HG03025 (cell line): ENCODE measurements around the gene HSF4.

Source experiments
- ATAC-seq: cut with Tn5 transposase; IDR thresholded peaks from one replicate; pipeline ENCODE4 v1.9.1; 2021; ENCODE audit warnings: mild to moderate bottlenecking, moderate library complexity; ENCODE audit not compliant: unreplicated experiment, low FRiP score

HSF4 gene

DNA sequence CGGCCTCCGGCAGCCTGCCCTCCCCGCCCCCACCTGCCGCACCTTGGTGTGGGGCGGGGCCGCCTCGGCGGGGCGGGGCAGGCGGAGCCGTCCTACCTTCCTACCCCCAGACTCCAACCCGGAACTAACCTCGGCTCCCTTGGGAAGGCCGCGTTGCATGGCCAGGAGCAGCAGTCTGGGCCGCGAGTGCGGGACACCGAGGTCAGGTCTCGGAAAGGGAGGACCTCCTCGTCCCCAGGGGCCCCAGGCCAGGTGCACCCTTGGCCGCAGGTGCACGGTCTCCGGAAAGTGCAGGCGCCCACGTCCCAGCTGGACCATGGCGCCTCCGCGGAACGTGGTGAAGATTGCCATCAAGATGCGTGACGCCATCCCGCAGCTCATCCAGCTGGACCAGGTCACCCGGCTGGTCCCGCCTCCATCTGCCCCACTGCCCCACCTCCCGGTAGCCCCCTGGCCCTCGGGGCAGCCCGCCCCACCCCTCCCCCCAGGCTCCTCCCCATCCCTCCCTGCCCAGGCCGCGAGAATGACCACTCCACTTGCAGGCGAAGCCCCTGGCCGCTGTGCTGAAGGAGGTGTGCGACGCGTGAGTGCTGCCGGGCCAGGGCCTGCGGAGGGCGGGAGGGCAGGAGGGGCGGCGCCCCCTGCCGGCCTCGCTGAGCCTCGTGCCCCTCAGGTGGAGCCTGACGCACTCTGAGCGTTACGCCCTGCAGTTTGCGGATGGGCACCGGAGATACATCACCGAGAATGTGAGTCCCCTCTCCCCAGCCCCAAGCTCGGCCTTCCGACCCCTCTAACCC is 34.7 kb downstream of the HSF4 start, which contains the start of gene ELMO3:
ELMO3 (plus strand) TSS at position 121 of the 797 bp plus-strand sequence; CDS start at position 317, 196 bp downstream.
- no peak for ATAC-seq

DNA sequence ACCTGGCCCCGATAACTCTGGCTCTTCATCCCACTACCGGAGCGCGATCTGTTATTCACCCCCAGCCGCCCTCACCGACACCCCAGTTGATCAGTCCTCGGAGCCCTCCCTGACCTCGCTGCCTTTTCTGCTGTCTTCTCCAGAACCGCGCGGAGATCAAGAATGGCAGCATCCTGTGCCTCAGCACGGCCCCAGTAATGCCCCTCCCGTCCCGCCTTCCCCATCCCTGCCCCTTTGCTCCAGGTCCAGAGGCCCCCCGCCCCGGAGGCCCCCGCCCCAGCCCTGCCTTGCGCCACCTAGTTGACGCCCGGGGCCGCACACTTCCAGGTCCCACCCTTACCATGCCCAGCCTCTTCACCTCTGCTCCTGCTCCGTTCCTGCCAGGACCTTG is 35.3 kb downstream of the HSF4 start:
- ATAC-seq, result no peak

DNA sequence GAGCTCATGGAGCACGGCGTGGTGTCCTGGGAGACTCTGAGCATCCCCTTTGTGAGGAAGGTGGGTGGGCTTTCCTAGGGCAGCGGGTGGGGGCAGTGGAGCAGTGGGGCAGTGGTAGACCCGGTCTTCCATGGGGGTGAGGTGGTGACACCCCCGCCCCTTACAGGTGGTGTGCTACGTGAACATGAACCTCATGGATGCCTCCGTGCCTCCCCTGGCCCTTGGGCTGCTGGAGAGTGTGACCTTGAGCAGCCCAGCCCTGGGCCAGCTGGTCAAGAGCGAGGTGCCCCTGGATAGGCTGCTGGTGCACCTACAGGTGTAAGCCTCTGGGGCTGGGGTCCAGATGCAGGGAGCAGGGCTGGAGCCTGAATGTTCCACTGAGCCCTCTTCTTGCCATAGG is 35.9 kb downstream of the HSF4 start:
- no peak for ATAC-seq

DNA sequence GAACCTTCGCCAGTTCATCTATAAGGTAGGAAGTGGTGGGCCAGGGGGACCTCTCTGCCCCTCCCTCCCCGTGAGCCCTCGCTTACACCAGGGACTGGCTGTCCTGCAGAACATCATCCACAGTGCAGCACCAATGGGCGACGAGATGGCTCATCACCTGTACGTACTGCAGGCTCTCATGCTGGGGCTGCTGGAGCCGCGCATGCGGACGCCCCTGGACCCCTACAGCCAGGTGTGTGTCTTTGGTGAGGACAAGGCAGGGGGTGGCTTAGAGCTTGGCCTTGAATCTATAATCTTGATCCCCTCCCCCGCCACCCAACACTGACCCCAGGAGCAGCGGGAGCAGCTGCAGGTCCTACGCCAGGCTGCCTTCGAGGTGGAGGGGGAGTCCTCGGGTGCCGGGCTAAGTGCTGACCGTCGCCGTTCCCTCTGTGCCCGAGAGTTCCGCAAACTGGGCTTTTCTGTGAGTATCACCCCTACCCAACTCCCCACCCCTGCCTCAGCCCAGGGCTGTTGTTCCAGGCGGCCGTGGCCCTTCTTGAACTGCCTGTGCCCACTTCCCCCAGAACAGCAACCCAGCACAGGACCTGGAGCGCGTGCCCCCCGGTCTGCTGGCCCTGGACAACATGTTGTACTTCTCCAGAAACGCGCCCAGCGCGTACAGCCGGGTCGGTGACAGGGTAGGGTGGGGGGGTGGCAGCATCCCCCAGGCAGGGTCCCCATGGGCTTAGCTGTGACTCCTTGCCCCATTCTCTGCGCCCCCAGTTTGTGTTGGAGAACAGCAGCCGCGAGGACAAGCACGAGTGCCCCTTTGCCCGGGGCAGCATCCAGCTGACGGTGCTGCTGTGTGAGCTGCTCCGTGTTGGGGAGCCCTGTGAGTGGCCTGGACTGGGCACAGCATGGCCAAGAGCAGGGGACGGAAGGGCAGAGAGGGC is 37.1 kb downstream of the HSF4 start:
- no peak for ATAC-seq

- no peak for ATAC-seq
Measured at GRCh38 chr16:67202426-67202825, 37.9 kb downstream of the HSF4 start.

GRCh38 chr16:67202956-67203493 is 38.5 kb downstream of the HSF4 start:
- no peak for ATAC-seq

DNA sequence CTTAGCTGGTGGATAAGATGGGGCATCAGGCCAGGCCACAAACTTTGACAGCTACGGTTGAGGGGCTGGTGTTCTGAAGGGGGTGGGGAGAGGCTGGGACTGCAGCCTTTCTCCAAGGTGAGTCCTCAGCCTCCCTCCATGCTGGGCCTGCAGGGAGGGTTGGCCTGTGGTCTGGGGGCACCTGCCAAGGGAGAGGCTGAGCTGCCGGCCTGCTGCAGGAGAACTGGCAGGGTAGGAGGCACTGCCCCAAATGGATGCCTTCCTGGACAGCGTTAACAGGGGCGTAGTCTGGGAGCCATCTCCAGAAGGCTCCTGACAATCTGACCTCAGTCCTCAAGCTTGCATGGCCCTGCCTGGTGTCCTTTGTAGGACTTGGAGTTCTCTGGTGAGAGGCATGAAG is 39.5 kb downstream of the HSF4 start:
- ATAC-seq, result no peak

DNA sequence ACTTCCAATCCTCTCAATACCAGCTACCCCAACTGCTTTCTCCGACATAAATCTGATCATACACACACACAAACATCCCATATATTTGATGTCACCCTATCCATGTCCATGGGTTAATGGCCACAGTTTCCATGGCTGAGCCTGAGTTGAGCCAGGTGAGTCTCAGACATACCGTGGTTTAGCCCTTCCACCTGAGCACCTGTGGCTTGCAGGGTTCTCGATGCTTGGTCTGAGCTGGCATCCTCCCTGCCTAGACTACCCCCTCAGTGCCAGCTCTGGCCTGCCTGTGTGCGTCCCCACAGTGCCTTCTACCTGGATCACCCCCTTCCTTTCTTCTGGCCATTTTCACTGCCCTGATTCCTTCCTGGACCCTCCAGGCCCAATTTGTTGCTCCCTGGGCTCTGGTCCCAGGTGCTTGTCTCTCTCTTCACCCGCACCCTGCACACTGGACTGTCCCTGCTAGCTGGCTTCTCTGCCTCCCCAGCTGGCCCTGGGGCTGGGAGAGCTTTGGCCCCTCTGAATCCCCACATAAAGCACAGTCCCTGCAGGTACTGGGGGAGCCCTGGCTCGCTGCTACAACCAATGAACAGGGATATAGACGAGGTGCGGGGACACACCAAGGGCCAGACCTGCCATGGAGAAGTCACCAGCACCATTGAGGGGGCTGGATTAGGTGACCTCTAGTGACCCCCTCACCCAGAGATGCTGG is 41.7 kb downstream of the HSF4 start:
- ATAC-seq, result no peak

- no peak for ATAC-seq
Measured at GRCh38 chr16:67206838-67207248, 42.3 kb downstream of the HSF4 start.

DNA sequence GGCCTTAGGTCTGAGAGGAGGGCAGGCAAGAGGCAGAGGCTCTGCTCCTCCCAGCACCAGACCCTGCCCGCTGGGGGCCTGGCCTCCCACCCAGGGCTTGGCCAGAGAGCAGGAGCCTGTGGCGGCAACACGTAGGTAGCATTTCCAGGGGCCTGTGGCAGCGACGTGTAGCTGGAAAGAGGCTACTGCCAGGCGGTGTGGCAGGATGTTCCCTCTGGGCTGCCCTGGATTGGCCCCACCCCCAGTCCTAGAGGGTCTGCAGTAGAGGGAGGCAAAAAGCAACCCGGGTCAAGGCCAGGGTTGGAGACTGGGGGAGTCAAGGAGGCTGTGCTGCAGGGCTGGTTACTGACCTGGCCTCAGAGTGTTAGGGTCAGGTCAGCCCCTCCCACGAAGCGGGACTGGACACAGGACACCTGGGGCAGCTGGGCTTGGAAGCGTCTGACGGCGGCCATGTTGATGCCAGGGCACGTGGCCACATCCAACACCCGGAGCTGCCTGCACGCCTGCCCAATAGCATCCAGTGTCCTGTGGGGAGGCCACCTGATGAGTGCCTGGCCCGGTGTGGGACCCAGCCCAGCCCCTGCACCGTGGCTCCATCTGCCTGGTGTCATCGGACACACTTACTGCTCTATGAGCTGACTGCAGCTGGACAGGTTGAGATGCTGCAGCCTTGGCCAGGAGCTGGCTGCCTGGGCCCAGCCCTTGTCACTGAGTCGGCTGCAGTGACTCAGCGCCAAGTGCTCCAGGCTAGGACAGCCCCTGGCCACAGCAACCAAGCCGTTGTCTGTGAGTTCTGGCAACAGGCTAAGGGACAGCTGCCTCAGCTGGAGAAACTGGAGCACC is 42.9 kb downstream of the HSF4 start:
- ATAC-seq, result no peak

DNA sequence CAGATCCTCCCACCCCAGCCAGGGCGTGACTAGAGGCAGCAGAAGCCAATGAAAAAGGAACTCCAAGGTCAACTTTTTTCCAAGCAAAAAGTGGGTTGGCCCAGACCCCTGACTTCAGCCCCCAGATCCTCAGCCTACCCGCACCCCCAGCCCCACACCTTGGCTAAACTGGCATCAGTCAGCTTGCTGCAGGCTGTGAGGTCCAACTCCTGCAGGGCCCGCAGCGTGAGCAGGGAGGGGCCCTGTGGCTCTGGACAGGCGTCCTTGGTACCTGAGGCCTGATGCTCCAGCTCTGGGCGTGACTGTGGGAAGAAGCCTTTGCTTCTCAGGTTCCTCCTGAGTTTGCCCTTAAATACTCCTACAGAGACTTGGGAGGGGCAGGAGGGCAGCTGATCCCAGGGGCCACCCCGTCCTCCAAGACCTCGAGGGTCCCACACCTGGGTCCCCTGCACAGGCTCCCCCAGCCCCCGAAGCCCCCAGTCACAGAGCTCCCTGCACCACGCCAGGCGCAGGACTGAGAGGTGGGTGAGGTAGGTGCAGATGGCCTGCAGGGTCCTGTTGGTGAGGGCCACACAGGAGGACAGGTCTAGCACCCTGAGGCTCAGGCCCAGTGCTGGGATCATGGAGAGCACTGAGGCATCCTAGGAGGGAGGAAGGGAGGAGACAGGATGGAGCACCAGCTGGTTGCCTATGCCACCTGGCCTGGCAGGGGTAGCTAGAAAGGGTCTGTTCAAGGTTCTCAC is 43.8 kb downstream of the HSF4 start:
- no peak for ATAC-seq

DNA sequence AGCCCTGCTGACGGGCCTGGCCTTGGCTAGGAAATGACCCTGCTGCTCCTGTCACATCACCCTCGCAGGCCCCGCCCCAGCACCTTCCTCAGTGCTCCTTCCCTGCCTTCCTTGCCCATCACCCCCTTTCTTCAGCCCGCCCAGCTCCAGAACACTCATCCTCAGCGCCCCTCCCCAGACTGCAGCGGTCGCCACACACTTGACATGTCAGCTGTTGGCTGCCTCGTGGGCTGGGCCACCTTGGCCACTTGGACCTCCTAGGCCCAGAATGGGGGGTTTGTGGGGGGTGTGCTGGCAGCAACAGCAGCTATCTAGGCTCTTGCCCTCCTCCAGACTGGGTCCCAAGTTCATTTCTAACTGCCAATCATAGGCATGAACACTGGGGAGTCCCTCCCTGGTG is 45.0 kb downstream of the HSF4 start:
- no peak for ATAC-seq

GRCh38 chr16:67210069-67210937 is 45.8 kb downstream of the HSF4 start:
- no peak for ATAC-seq

DNA sequence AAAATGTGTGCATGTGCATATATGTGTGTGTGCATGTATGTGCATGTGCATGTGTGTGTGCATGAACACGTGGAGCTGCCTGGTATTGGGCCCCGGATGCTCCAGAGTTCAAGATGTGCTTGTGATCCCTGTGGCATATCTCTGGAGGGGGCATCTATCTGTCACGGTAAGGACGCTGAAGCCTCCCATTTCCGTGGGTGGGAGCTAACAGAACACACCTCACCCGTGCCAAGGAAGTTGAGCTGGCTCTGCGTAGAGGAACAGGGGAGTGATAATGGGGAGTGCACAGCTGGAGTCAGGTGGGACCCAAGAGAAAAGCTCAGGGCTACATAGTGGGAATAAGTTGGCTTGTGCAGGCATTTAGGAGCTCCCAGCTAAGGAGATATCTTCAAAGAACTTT is 47.1 kb downstream of the HSF4 start:
- ATAC-seq, result no peak

DNA sequence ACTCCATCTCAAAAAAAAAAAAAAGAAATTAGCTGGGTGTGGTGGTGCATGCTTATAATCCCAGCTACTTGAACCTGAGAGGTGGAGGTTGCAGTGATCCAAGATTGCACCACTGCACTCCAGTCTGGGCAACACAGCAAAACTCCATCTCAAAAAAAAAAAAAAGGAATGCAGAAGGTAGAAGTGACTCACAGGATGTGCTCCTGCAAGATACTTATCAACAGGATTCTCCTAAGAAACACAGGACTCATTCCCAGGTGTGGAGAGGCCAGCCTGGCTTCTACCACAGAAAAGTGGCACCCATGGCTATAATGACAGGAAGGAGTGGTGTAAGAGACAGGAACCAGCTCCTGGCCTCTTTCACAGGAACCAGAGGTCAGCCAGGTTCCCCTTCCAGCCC is 48.2 kb downstream of the HSF4 start:
- no peak for ATAC-seq

DNA sequence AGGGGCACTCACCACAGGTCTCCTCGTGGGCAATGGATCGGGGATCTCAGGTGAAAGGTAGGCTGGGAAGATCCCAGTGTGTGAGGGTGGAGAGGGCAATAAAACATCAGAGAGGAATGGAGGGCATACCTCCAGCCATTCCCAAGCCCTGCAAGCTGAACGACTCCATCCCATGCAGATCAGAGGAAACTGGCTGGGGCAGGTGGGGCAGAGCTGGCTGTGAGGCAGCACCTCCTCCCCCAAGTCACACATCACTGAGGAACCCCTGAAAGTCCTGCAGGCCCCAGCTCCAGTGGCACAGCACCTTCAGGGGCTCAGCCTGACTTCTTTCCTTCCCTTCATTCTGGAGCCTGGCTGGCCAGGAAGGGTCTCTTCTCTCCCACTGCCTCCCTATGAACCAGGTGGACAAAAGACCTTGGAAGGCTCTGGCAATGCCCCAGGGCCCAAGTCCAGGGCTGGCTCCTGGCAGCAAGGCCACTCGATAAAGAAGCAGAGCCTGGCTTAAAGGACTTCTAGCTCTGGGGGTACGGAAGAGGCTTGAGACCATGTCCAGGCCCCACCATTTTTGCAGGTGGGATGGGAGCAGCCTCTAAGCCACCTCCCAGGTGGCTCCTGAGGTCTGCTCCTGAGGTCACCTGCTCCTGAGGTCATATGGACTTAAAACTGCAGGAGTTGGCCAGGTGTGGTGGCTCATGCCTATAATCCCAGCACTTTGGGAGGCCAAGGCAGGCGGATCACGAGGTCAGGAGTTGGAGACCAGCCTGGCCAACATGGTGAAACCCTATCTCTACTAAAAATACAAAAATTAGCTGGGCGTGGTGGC is 48.9 kb downstream of the HSF4 start:
- no peak for ATAC-seq

DNA sequence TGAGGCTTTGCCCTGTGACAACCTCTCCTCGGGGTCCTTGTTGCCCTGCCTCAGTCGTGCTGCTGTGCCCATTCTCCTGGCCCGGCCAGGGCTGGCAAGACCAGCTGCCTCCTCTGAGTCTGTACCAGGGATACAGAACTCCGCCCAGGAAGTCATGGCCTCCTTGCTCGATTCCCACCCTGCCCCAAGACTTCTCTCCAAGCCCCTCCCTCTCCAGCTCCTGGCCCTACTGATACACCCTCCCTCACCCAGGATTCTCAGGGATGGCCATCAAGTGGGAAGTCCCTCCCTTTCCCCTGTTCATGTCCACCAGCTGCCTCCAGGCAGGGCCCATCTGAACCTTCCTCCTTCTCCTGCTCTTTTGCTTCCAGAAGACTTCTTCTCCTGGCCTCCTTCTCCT is 51.2 kb downstream of the HSF4 start:
- ATAC-seq, result no peak
